Esophagus squamous epithelium (tissue), 5 donors: ENCODE results near the gene ABLIM2. TPM values are rescaled to one million over a fixed set of nuclear protein-coding genes. Genes with fewer than 3 reads are reported as not detected.

ENCODE experiments used
- DNase-seq: peaks from one replicate; lab custom pipeline; 2025; lab: John Stamatoyannopoulos, UW
- H3K27ac ChIP-seq, 4 donors: fragments of 200-600 bp; sonication (generic); one replicate each; pipeline ENCODE4 v1.5.1; 2016 to 2019; ENCODE audit warnings: mild to moderate bottlenecking in 1 of 4
- H3K27me3 ChIP-seq, 4 donors: fragments of 200-600 bp; sonication (generic); 1 replicate in 3 of 4; 2 replicates in 1 of 4; pipeline versions ENCODE4 v1.5.1 to v1.6.0; 2017 to 2021; ENCODE audit warnings: antibody characterized with exemption in 1 of 4
- H3K36me3 ChIP-seq, 3 donors: fragments of 200-600 bp; sonication (generic); one replicate each; pipeline ENCODE4 v1.5.1; 2016 to 2019
- H3K4me1 ChIP-seq, 3 donors: fragments of 200-600 bp; sonication (generic); one replicate each; pipeline ENCODE4 v1.5.1; 2017 to 2019
- H3K4me3 ChIP-seq, 4 donors: fragments of 200-600 bp; sonication (generic); 1 replicate in 3 of 4; 2 replicates in 1 of 4; pipeline ENCODE4 v1.5.1; 2016 to 2019; ENCODE audit warnings: mild to moderate bottlenecking in 2 of 4, moderate library complexity in 1 of 4
- H3K9me3 ChIP-seq, 3 donors: fragments of 200-600 bp; sonication (generic); one replicate each; pipeline ENCODE4 v1.5.1; 2016 to 2019
- POLR2A ChIP-seq, 4 donors: fragments of 450-650 bp; IDR thresholded peaks; one replicate each; pipeline ENCODE4 v1.6.1; 2017; ENCODE audit warnings: antibody characterized with exemption in 4 of 4, mild to moderate bottlenecking in 4 of 4, moderate library complexity in 3 of 4
- WGBS, 2 donors: methylation state at CpG; one replicate each; pipeline ENCODE4 v1.1.5; 2018; 5-methylcytosine and 5-hydroxymethylcytosine counted together
- intact Hi-C: fragments of 100-400 bp; cut with DNase I; formaldehyde crosslinking; loops from one replicate; pipeline ENCODE4 v1.15.0; 2022
- total RNA-seq, 4 donors: library from RNA; depleted of rRNA; stranded (reverse); fragments of >200 nt; gene quantifications; one replicate each; pipeline ENCODE4 v1.1.0, GENCODE V29; 2016
- TF ChIP-seq, protein P1 (sequence below), 6 experiments: fragments of 450-650 bp in 4 of 6; fragments of 200-600 bp in 2 of 6; sonication (generic) in 2 of 6; IDR thresholded peaks; one replicate each; pipeline ENCODE4 v1.5.1; 2016 to 2019; ENCODE audit warnings: antibody characterized with exemption in 6 of 6, mild to moderate bottlenecking in 4 of 6, moderate library complexity in 4 of 6
- donor health status: DM: yes; HTN: yes; CAD: no.

ABLIM2 gene
- total RNA-seq, 4 donors from 2014 or later, result 13.5 to 26.7 (median 15.7) TPM

DNA sequence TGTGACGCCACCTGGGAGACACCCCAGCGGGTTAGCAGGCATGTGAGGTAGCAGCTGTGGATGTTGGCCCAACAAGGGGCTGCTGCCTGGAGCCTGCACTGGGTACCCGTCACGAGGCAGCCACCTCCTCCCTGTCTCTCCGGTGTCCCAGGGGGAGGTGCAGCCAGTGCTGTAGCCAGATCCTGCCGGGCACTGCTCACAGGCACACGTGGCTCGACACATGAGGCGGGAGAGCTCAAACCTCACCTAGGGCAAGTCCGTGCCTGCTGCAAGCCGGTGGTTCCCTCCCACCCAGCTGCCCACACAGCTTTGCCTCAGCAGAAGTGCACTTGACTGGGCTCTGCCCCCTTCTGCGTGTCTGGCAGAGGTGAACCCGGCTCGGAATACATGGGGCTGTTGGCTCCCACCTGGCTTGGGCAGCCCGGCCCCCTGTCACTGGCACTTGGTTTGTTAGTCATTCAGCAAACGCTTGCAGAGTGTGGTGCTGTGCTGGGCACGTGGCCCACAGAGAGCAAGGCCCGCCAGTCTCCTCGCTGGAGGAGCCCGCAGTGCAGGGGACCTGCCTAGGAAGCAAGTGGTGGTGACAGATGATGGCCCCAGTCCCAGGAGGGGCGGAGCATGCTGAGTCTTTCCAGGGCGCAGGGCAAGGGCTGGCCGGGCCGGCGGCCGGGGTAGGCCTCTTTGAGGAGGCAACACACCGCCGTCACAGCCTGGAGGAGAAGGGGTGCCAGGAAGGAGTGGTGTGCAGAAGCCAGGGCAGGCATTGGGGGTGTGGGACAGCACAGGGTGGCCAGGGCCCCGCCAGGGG is 30.3 kb upstream of the ABLIM2 start:
- H3K4me1 ChIP-seq, result peaks cover 51 to 92% (median 63%) of the 10 kb centered on the region in 3 donors
- intact Hi-C loops, result no loop called here
- 4 to 57% methylated on average over 4 to 6 of the region's 29 CpGs for WGBS, 2 donors
- no peak for DNase-seq
- H3K27ac ChIP-seq, result peak overlapping the region; percentile 86 to 92 (median 88)
- H3K4me3 ChIP-seq, result no peak overlapping the region
- no peaks in the 10 kb centered on the region for H3K9me3 ChIP-seq
- H3K27me3 ChIP-seq, result no peaks in the 10 kb centered on the region
- H3K36me3 ChIP-seq, result no peaks in the 10 kb centered on the region
- peak in 2 of 4 donors; percentile 4 to 51 for TF ChIP-seq POLR2A (IDR thresholded peaks at IDR 0.05)
- TF ChIP-seq, protein P1, sequence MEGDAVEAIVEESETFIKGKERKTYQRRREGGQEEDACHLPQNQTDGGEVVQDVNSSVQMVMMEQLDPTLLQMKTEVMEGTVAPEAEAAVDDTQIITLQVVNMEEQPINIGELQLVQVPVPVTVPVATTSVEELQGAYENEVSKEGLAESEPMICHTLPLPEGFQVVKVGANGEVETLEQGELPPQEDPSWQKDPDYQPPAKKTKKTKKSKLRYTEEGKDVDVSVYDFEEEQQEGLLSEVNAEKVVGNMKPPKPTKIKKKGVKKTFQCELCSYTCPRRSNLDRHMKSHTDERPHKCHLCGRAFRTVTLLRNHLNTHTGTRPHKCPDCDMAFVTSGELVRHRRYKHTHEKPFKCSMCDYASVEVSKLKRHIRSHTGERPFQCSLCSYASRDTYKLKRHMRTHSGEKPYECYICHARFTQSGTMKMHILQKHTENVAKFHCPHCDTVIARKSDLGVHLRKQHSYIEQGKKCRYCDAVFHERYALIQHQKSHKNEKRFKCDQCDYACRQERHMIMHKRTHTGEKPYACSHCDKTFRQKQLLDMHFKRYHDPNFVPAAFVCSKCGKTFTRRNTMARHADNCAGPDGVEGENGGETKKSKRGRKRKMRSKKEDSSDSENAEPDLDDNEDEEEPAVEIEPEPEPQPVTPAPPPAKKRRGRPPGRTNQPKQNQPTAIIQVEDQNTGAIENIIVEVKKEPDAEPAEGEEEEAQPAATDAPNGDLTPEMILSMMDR (IDR thresholded peaks at IDR 0.05), result no peak

DNA sequence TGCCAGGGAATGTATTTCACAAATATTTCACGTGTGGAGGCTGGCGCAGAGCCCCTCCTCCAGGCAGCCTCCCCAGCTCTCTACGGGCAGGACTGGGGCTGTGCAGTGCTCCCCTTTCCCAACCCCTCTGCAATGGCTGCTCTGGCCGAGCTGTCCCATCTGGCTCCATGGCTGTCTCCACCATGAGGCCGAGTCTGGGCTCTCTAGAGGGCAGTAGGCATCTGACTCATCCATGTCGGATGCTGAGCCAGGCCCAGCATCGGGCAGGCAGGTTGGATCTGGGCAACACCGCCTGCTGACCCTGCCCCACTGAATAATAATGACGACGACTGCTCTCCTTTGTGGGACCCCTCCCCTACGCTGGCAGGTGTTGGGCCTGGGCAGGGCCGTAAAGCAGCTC is 29.5 kb upstream of the ABLIM2 start:
- Histone ChIP-seq H3K4me3 (no peak overlapping the region), H3K9me3 (no peaks in the 10 kb centered on the region), H3K36me3 (no peaks in the 10 kb centered on the region), H3K27me3 (no peaks in the 10 kb centered on the region), H3K27ac (peak overlapping the region; percentile 86 to 92 (median 88)), H3K4me1 (peaks cover 58 to 92% (median 67%) of the 10 kb centered on the region in 3 donors)
- intact Hi-C loops, result no loop called here
- WGBS, 2 donors, result 39 to 56% methylated on average over 2 to 5 of the region's 12 CpGs
- DNase-seq, result no peak
- TF ChIP-seq, protein P1 (IDR thresholded peaks at IDR 0.05), result no peak
- TF ChIP-seq POLR2A (IDR thresholded peaks at IDR 0.05), result no peak

DNA sequence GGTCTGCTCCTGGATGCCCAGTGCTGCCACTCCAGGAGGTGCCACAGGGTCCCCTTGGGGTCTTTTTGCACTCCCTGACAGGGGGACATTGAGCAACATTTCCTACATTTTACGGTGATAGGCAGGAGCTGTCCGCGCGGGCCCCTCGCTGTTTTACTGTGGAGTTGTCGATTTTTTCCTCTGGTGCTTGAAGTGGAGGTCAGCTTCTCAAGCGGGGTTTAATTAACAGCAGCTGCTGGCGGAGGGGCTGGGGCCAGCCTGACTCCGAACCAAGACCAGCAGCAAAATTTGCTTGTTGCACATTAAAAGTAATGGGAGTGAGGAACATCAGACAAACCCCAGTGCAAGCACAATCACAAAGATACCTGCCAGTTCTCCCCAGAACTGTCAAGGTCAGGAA is 27.3 kb upstream of the ABLIM2 start:
- no peak for DNase-seq
- Histone ChIP-seq H3K4me3 (no peak overlapping the region), H3K4me1 (peaks cover 61 to 92% (median 61%) of the 10 kb centered on the region in 3 donors), H3K36me3 (no peaks in the 10 kb centered on the region), H3K27me3 (no peaks in the 10 kb centered on the region), H3K9me3 (no peaks in the 10 kb centered on the region), H3K27ac (peak overlapping the region in 1 of 4 donors; percentile 33)
- no peak for TF ChIP-seq POLR2A (IDR thresholded peaks at IDR 0.05)
- TF ChIP-seq, protein P1 (IDR thresholded peaks at IDR 0.05), result no peak
- intact Hi-C loops, result no loop called here
- 82% methylated on average over 2 of the region's 9 CpGs; no CpG with 5 or more reads in 1 of the 2 donors for WGBS, 2 donors

DNA sequence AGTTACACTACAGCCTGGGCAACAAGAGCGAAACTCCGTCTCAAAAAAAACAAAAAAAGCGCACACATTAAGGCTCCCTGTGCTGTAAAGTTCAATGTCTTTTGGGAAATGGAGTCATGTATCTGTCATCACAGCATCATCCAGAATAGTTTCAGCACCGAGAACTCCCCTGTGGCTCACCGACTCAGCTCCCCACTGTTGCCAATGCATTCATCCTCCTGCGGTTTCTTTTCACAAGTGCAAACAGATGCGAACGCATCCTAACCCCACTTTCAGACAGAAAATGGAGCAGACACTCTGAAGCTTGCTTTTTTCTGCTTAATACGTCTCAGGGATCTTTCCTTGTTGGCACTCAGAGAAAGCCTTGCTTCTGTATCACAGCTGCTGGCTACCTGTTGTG is 26.7 kb upstream of the ABLIM2 start:
- no peak overlapping the region for H3K4me3 ChIP-seq
- no peaks in the 10 kb centered on the region for H3K9me3 ChIP-seq
- H3K27ac ChIP-seq, result peak overlapping the region in 2 of 4 donors; percentile 8 to 33
- no peak for TF ChIP-seq POLR2A (IDR thresholded peaks at IDR 0.05)
- TF ChIP-seq, protein P1 (IDR thresholded peaks at IDR 0.05), result no peak
- DNase-seq, result no peak
- H3K4me1 ChIP-seq, result peaks cover 55 to 90% (median 55%) of the 10 kb centered on the region in 3 donors
- WGBS, 2 donors, result 39 to 49% methylated on average over 9 of the region's 9 CpGs
- intact Hi-C loops, result no loop called here
- H3K36me3 ChIP-seq, result no peaks in the 10 kb centered on the region
- no peaks in the 10 kb centered on the region for H3K27me3 ChIP-seq

DNA sequence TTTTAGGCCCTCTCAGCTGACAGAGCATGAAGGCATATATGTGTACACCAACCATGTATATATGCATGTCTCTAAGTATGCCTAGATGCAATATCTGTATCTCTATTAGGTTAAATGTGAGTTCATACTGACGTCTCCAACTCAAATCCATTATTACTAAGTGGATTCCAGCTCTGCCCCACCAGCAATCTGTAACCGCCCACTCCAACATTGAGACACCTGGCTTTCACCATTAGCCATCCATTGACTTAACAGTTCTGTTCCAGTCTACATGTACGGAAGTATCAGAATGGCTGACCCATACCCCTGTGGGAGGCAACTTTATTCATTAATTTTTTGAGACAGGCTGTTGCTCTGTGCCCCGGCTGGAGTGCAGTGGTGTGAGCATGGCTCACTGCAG is 25.4 kb upstream of the ABLIM2 start:
- TF ChIP-seq, protein P1 (IDR thresholded peaks at IDR 0.05), result no peak
- no peak for TF ChIP-seq POLR2A (IDR thresholded peaks at IDR 0.05)
- no peaks in the 10 kb centered on the region for H3K27me3 ChIP-seq
- H3K9me3 ChIP-seq, result no peaks in the 10 kb centered on the region
- no peaks in the 10 kb centered on the region for H3K36me3 ChIP-seq
- WGBS, 2 donors, result 64 to 74% methylated on average over 4 of the region's 4 CpGs
- DNase-seq, result no peak
- H3K4me3 ChIP-seq, result no peak overlapping the region
- H3K27ac ChIP-seq, result peak overlapping the region; percentile 84 to 94 (median 88)
- intact Hi-C loops, result no loop called here
- H3K4me1 ChIP-seq, result peaks cover 42 to 84% (median 44%) of the 10 kb centered on the region in 3 donors
